RPMI7951 (cell line): Measurements from ENCODE around the gene GPR18. TPM values are rescaled to one million over a fixed set of nuclear protein-coding genes. Genes with fewer than 3 reads are reported as not detected.

Experiments used
- DNase-seq: peaks from one replicate; pipeline ENCODE4 v3.0.0-alpha.2; 2012; ENCODE audit warnings: low read depth
- total RNA-seq: library from RNA; depleted of rRNA; stranded (reverse); fragments of >200 nt; shearing (Covaris generic); gene quantifications from 2 replicates; pipeline ENCODE4 v1.2.3, GENCODE V29; 2014; rRNA removed

Gene GPR18
- total RNA-seq, 1 experiment from 2014 or later = not detected

- DNase-seq = no peak
These were observed 49.2 kb downstream of the GPR18 start for GRCh38 chr13:99208845-99209527.

GRCh38 chr13:99208185-99208584 is 50.0 kb downstream of the GPR18 start:
- DNase-seq = no peak

GRCh38 chr13:99207511-99207910 is 50.7 kb downstream of the GPR18 start:
- no peak for DNase-seq

- DNase-seq = no peak
These were observed 51.3 kb downstream of the GPR18 start for GRCh38 chr13:99206873-99207272.

GRCh38 chr13:99206226-99206625 is 52.0 kb downstream of the GPR18 start:
- DNase-seq = no peak

GRCh38 chr13:99205621-99206220 is 52.5 kb downstream of the GPR18 start:
- no peak for DNase-seq

Other genes starting within 250 kb of the GPR18 start
- gene UBAC2, start 57.5 kb downstream of the GPR18 start, total RNA-seq = 29.1 and 34.6 TPM in 2 replicates
- 4.9 and 5.1 TPM in 2 replicates for gene GPR183, start 49.0 kb upstream of the GPR18 start, total RNA-seq
- gene TM9SF2, start 243.1 kb upstream of the GPR18 start, total RNA-seq = 145 and 166 TPM in 2 replicates